SK-N-MC (cell line): ENCODE data around the gene TPGS1.
"Not testable (repeated sequence)": the region's sequence is repeated elsewhere in the genome, so short reads cannot be mapped to it uniquely, and the experiment has no call there.

Source experiments
- DNase-seq: peaks from one replicate; pipeline ENCODE4 v3.0.0-alpha.2; 2011; ENCODE audit warnings: low read depth, low spot score
- H3K27ac ChIP-seq: fragments of 200-600 bp; sonication (generic); 2 replicates; pipeline ENCODE4 v1.5.1; 2016; ENCODE audit warnings: mixed run types
- H3K36me3 ChIP-seq: fragments of 200-600 bp; sonication (generic); 2 replicates; pipeline ENCODE4 v1.6.1; 2017; ENCODE audit warnings: antibody characterized with exemption, low read length, mixed read lengths; ENCODE audit not compliant: insufficient read depth
- H3K4me3 ChIP-seq: fragments of 200-600 bp; sonication (generic); 2 replicates; pipeline ENCODE4 v1.5.1; 2016
- H3K9ac ChIP-seq: fragments of 200-600 bp; sonication (generic); 2 replicates; pipeline ENCODE4 v1.8.0; 2017; ENCODE audit warnings: mixed run types, mixed read lengths; ENCODE audit not compliant: insufficient read length
- H3K9me3 ChIP-seq: fragments of 200-600 bp; sonication (generic); 2 replicates; pipeline ENCODE4 v1.6.1; 2017; ENCODE audit warnings: low read depth, mild to moderate bottlenecking, antibody characterized with exemption, low read length, moderate library complexity, mixed read lengths
- EZH2 ChIP-seq: fragments of 200-600 bp; sonication (generic); IDR thresholded peaks from one replicate; pipeline ENCODE4 v1.6.1; 2017; ENCODE audit warnings: antibody characterized with exemption
- FOXP2 ChIP-seq: optimal IDR thresholded peaks from 2 replicates; pipeline ENCODE3; 2011; ENCODE audit warnings: mild to moderate bottlenecking, moderate library complexity; ENCODE audit not compliant: insufficient read depth; ENCODE audit errors: extremely low read length, control extremely low read depth
- POLR2AphosphoS5 ChIP-seq: IDR thresholded peaks from 2 replicates; pipeline ENCODE4 v1.6.1; 2012; ENCODE audit warnings: mild to moderate bottlenecking, low read depth, low read length, borderline replicate concordance

Gene TPGS1

GRCh38 chr19:474126-475078 lies 32.9 kb upstream of the TPGS1 start:
- Histone ChIP-seq H3K36me3 (no peaks in the 10 kb centered on the region), H3K9ac (no peak overlapping the region)
- TF ChIP-seq EZH2 = no peak
- TF ChIP-seq FOXP2 = no peak
- no peak for TF ChIP-seq POLR2AphosphoS5

GRCh38 chr19:475360-475759 lies 31.9 kb upstream of the TPGS1 start:
- no peak overlapping the region for H3K9ac ChIP-seq

More at GRCh38 chr19:474126-475078, 32.9 kb upstream of the TPGS1 start:
- DNase-seq = no peak
- Histone ChIP-seq H3K4me3 (no peak overlapping the region), H3K9me3 (no peaks in the 10 kb centered on the region), H3K27ac (no peak overlapping the region)

GRCh38 chr19:478236-478903 lies 28.9 kb upstream of the TPGS1 start:
- Histone ChIP-seq H3K27ac (peak overlapping the region; percentile 2; the same call in 1 of the 2 replicates), H3K9me3 (no peaks in the 10 kb centered on the region), H3K36me3 (no peaks in the 10 kb centered on the region), H3K4me3 (no peak overlapping the region), H3K9ac (no peak overlapping the region)
- TF ChIP-seq POLR2AphosphoS5 = no peak
- TF ChIP-seq FOXP2 = no peak
- TF ChIP-seq EZH2 = no peak
- DNase-seq = no peak

More at GRCh38 chr19:475360-475759, 31.9 kb upstream of the TPGS1 start:
- Histone ChIP-seq H3K27ac (no peak overlapping the region), H3K9me3 (no peaks in the 10 kb centered on the region), H3K4me3 (no peak overlapping the region), H3K36me3 (no peaks in the 10 kb centered on the region)
- no peak for DNase-seq
- no peak for TF ChIP-seq EZH2
- no peak for TF ChIP-seq POLR2AphosphoS5
- TF ChIP-seq FOXP2 = no peak

GRCh38 chr19:478976-479375 lies 28.3 kb upstream of the TPGS1 start:
- H3K9ac ChIP-seq = no peak overlapping the region
- no peaks in the 10 kb centered on the region for H3K36me3 ChIP-seq
- no peaks in the 10 kb centered on the region for H3K9me3 ChIP-seq
- no peak for DNase-seq
- H3K27ac ChIP-seq = peak overlapping the region; percentile 2; the same call in 1 of the 2 replicates
- H3K4me3 ChIP-seq = no peak overlapping the region
- TF ChIP-seq FOXP2 = no peak
- TF ChIP-seq POLR2AphosphoS5 = no peak
- TF ChIP-seq EZH2 = no peak

- Histone ChIP-seq H3K27ac (no peak overlapping the region), H3K4me3 (0 out of 2 replicates have a peak overlapping the region, but pooled peaks have one; percentile 18), H3K9me3 (no peaks in the 10 kb centered on the region), H3K9ac (no peak overlapping the region), H3K36me3 (no peaks in the 10 kb centered on the region)
- DNase-seq = no peak
- TF ChIP-seq FOXP2 (no peak), POLR2AphosphoS5 (no peak), EZH2 (no peak)
Measured at GRCh38 chr19:480016-480855, 27.1 kb upstream of the TPGS1 start.

- not testable (repeated sequence) for H3K4me3 ChIP-seq, H3K36me3 ChIP-seq
Measured at GRCh38 chr19:481100-481499, 26.2 kb upstream of the TPGS1 start.

GRCh38 chr19:482186-483041 lies 24.9 kb upstream of the TPGS1 start:
- Histone ChIP-seq H3K4me3 (no peak overlapping the region), H3K36me3 (no peaks in the 10 kb centered on the region), H3K9ac (no peak overlapping the region), H3K27ac (no peak overlapping the region), H3K9me3 (no peaks in the 10 kb centered on the region)
- DNase-seq = no peak
- TF ChIP-seq FOXP2 (no peak), POLR2AphosphoS5 (no peak), EZH2 (no peak)

More at GRCh38 chr19:481100-481499, 26.2 kb upstream of the TPGS1 start:
- not testable (repeated sequence) for H3K27ac ChIP-seq, DNase-seq, H3K9me3 ChIP-seq, H3K9ac ChIP-seq
